H1 (cell line): ENCODE data around the gene COL1A1. TPM values are rescaled to one million over a fixed set of nuclear protein-coding genes. Genes with fewer than 3 reads are reported as not detected.

Source experiments
- CTCF ChIA-PET: fragments of 300-600 bp; sonication (Branson Sonifier 250); formaldehyde crosslinking; loops from one replicate; lab custom pipeline; 2021; ENCODE audit not compliant: partially characterized antibody; lab: Charles Lee
- POLR2A ChIA-PET: fragments of 300-600 bp; sonication (Branson Sonifier 250); formaldehyde crosslinking; loops from one replicate; lab custom pipeline; 2021; ENCODE audit warnings: inconsistent platforms; ENCODE audit not compliant: partially characterized antibody; lab: Charles Lee
- DNase-seq, 2 experiments: peaks; one replicate each; pipeline versions ENCODE4 v3.0.0 to v3.0.0-alpha.2; 2010 to 2022; ENCODE audit warnings: low spot score in 2 of 2, low read depth in 1 of 2, mixed read lengths in 1 of 2
- FAIRE-seq: peaks from 2 replicates; lab custom pipeline; 2011; peaks lifted over from hg19 to GRCh38; lab: Jason Lieb, UNC
- H2AFZ ChIP-seq: 2 replicates; pipeline ENCODE4 v1.8.1; 2012; ENCODE audit warnings: low read length, inconsistent platforms
- H2AK5ac ChIP-seq: 2 replicates; pipeline ENCODE4 v1.6.1; 2013; ENCODE audit warnings: low read depth, low read length
- H2BK120ac ChIP-seq: replicated peaks from 2 replicates; pipeline ENCODE3; 2013; ENCODE audit warnings: low read depth, low read length, inconsistent platforms
- H2BK12ac ChIP-seq: 2 replicates; pipeline ENCODE4 v1.6.1; 2013; ENCODE audit warnings: low read depth, low read length
- H2BK15ac ChIP-seq: 2 replicates; pipeline ENCODE4 v1.6.1; 2013; ENCODE audit warnings: low read length
- H2BK20ac ChIP-seq: 2 replicates; pipeline ENCODE4 v1.6.1; 2013; ENCODE audit warnings: low read length
- H2BK5ac ChIP-seq: 2 replicates; pipeline ENCODE4 v1.6.1; 2013; ENCODE audit warnings: low read depth, low read length
- H3K14ac ChIP-seq: 2 replicates; pipeline ENCODE4 v1.6.1; 2013; ENCODE audit warnings: inconsistent platforms; ENCODE audit not compliant: insufficient read length
- H3K18ac ChIP-seq: 2 replicates; pipeline ENCODE4 v1.6.1; 2013; ENCODE audit warnings: low read length; ENCODE audit errors: extremely low read depth
- H3K23ac ChIP-seq: 2 replicates; pipeline ENCODE4 v1.6.1; 2013; ENCODE audit warnings: inconsistent platforms; ENCODE audit not compliant: insufficient read length
- H3K23me2 ChIP-seq: 2 replicates; pipeline ENCODE4 v1.6.1; 2013; ENCODE audit warnings: low read depth, low read length
- H3K27ac ChIP-seq: 2 replicates; pipeline ENCODE4 v1.6.1; 2011; ENCODE audit warnings: low read depth, low read length, inconsistent platforms
- H3K27me3 ChIP-seq, 4 experiments: replicated peaks in 1 of 4; 1 replicate in 1 of 4; 2 replicates in 3 of 4; pipeline versions ENCODE4 v1.6.1 to v1.8.1; 2011 to 2013; ENCODE audit warnings: low read length in 3 of 4, mild to moderate bottlenecking in 3 of 4, inconsistent platforms in 2 of 4, mixed read lengths in 2 of 4, moderate library complexity in 1 of 4; ENCODE audit not compliant: control insufficient read depth in 3 of 4, insufficient read depth in 3 of 4; ENCODE audit errors: extremely low read depth in 1 of 4
- H3K36me3 ChIP-seq, 4 experiments: 2 replicates each; pipeline versions ENCODE4 v1.6.1 to v1.8.1; 2011 to 2013; ENCODE audit warnings: mild to moderate bottlenecking in 4 of 4, low read length in 3 of 4, moderate library complexity in 2 of 4, control low read depth in 1 of 4, inconsistent platforms in 1 of 4; ENCODE audit not compliant: insufficient read depth in 4 of 4, control insufficient read depth in 2 of 4
- H3K4ac ChIP-seq: replicated peaks from 2 replicates; pipeline ENCODE3; 2013; ENCODE audit warnings: low read length, low read depth, mixed read lengths, inconsistent platforms; ENCODE audit not compliant: insufficient read length
- H3K4me1 ChIP-seq, 4 experiments: replicated peaks in 1 of 4; 1 replicate in 1 of 4; 2 replicates in 3 of 4; pipeline versions ENCODE4 v1.6.1 to v1.8.1; 2011 to 2013; ENCODE audit warnings: low read length in 3 of 4, inconsistent platforms in 2 of 4, mixed read lengths in 1 of 4; ENCODE audit not compliant: insufficient read depth in 4 of 4, control insufficient read depth in 3 of 4
- H3K4me2 ChIP-seq, 2 experiments: 2 replicates each; pipeline versions ENCODE4 v1.6.1 to v1.8.1; 2011 to 2013; ENCODE audit warnings: low read depth in 2 of 2, low read length in 2 of 2, control low read depth in 1 of 2, inconsistent platforms in 1 of 2, mild to moderate bottlenecking in 1 of 2; ENCODE audit not compliant: insufficient read depth in 1 of 2
- H3K4me3 ChIP-seq, 4 experiments: fragments of 200-600, 300-600 bp in 1 of 4; sonication (generic), shearing (Covaris generic), sonication (Bioruptor Twin) in 1 of 4; 2 replicates each; pipeline versions ENCODE4 v1.5.1 to v1.8.1; 2011 to 2016; ENCODE audit warnings: low read length in 4 of 4, low read depth in 3 of 4, control low read depth in 2 of 4, inconsistent platforms in 2 of 4, mild to moderate bottlenecking in 2 of 4, mixed read lengths in 1 of 4, moderate library complexity in 1 of 4; ENCODE audit not compliant: insufficient read depth in 2 of 4; ENCODE audit errors: extremely low read depth in 1 of 4
- H3K56ac ChIP-seq: replicated peaks from 2 replicates; pipeline ENCODE3; 2013; ENCODE audit warnings: low read depth, mild to moderate bottlenecking, mixed read lengths, low read length, inconsistent platforms; ENCODE audit not compliant: insufficient read length
- H3K79me1 ChIP-seq: 2 replicates; pipeline ENCODE4 v1.6.1; 2013; ENCODE audit warnings: low read depth, low read length, control low read depth
- H3K79me2 ChIP-seq, 2 experiments: 2 replicates each; pipeline versions ENCODE4 v1.6.1 to v1.8.1; 2012 to 2013; ENCODE audit warnings: low read length in 2 of 2, mild to moderate bottlenecking in 2 of 2, inconsistent platforms in 1 of 2; ENCODE audit not compliant: insufficient read depth in 2 of 2, control insufficient read depth in 1 of 2
- H3K9ac ChIP-seq, 4 experiments: replicated peaks in 1 of 4; 1 replicate in 1 of 4; 2 replicates in 3 of 4; pipeline versions ENCODE4 v1.6.1 to v1.8.1; 2011 to 2013; ENCODE audit warnings: low read depth in 3 of 4, low read length in 3 of 4, control low read depth in 2 of 4, mild to moderate bottlenecking in 2 of 4, moderate library complexity in 2 of 4, inconsistent platforms in 1 of 4; ENCODE audit errors: extremely low read depth in 1 of 4
- H3K9me3 ChIP-seq, 2 experiments: 2 replicates each; pipeline versions ENCODE4 v1.6.1 to v1.8.1; 2012 to 2013; ENCODE audit warnings: mild to moderate bottlenecking in 2 of 2, moderate library complexity in 2 of 2, control low read depth in 1 of 2, inconsistent platforms in 1 of 2, low read depth in 1 of 2, low read length in 1 of 2, mixed read lengths in 1 of 2; ENCODE audit not compliant: insufficient read depth in 2 of 2
- H4K20me1 ChIP-seq, 2 experiments: replicated peaks in 1 of 2; 2 replicates each; pipeline versions ENCODE3 to v1.8.1; 2011 to 2013; ENCODE audit warnings: inconsistent platforms in 2 of 2, low read length in 2 of 2, mild to moderate bottlenecking in 1 of 2; ENCODE audit not compliant: insufficient read depth in 2 of 2, control insufficient read depth in 1 of 2
- H4K5ac ChIP-seq: 2 replicates; pipeline ENCODE4 v1.6.1; 2013; ENCODE audit warnings: low read length, low read depth, mixed read lengths, inconsistent platforms; ENCODE audit not compliant: insufficient read length
- H4K8ac ChIP-seq: 2 replicates; pipeline ENCODE4 v1.8.0; 2013; ENCODE audit warnings: mild to moderate bottlenecking, moderate library complexity, low read length, inconsistent platforms; ENCODE audit not compliant: insufficient read depth; ENCODE audit errors: extremely low read depth
- H4K91ac ChIP-seq: replicated peaks from 2 replicates; pipeline ENCODE3; 2013; ENCODE audit warnings: low read length, mixed read lengths, inconsistent platforms; ENCODE audit not compliant: insufficient read length
- ASH2L ChIP-seq: fragments of 200-600, 300-600 bp; sonication (generic); IDR thresholded peaks from one replicate; pipeline ENCODE4 v1.7.1; 2017; ENCODE audit warnings: low read length
- CTBP2 ChIP-seq: IDR thresholded peaks from 2 replicates; pipeline ENCODE4 v1.7.0; 2011; ENCODE audit warnings: borderline replicate concordance, mild to moderate bottlenecking, moderate library complexity, mixed read lengths, low read length; ENCODE audit not compliant: insufficient read depth, insufficient read length
- FOSL1 ChIP-seq: IDR thresholded peaks from 2 replicates; pipeline ENCODE4 v1.6.1; 2011; ENCODE audit warnings: mild to moderate bottlenecking, low read depth, low read length, moderate library complexity; ENCODE audit not compliant: insufficient read depth
- KDM1A ChIP-seq: fragments of 200-600, 300-600 bp; sonication (generic); IDR thresholded peaks from 2 replicates; pipeline ENCODE4 v1.7.1; 2016; ENCODE audit warnings: mild to moderate bottlenecking, low read length, borderline replicate concordance
- KDM4A ChIP-seq: IDR thresholded peaks from one replicate; pipeline ENCODE4 v1.7.1; 2012; ENCODE audit warnings: low read depth, mild to moderate bottlenecking, moderate library complexity, low read length, inconsistent platforms; ENCODE audit not compliant: severe bottlenecking
- RNF2 ChIP-seq: fragments of 200-900, 300-1000 bp; sonication (generic); IDR thresholded peaks from 2 replicates; pipeline ENCODE4 v1.7.1; 2016; ENCODE audit warnings: borderline replicate concordance, low read depth, mild to moderate bottlenecking, antibody characterized with exemption, low read length; ENCODE audit not compliant: poor library complexity, severe bottlenecking; ENCODE audit errors: missing control alignments
- TEAD4 ChIP-seq: IDR thresholded peaks from 2 replicates; pipeline ENCODE4 v1.6.1; 2012; ENCODE audit warnings: low read depth, low read length, inconsistent platforms, mixed read lengths
- WGBS, 2 experiments: shearing (Covaris generic) in 1 of 2; methylation state at CpG; one replicate each; pipeline versions ENCODE4 v1.1.6 to v1.1.7; 2013 to 2015; ENCODE audit warnings: low lambda C conversion rate in 2 of 2, mixed read lengths in 2 of 2, inconsistent platforms in 1 of 2, low coverage in 1 of 2, missing lambda C conversion rate in 1 of 2; ENCODE audit not compliant: insufficient replicate concordance in 2 of 2, insufficient coverage in 1 of 2, insufficient read length in 1 of 2; ENCODE audit errors: extremely low coverage in 1 of 2, missing lambda C conversion rate in 1 of 2; 5-methylcytosine and 5-hydroxymethylcytosine counted together
- polyA plus RNA-seq, 7 experiments: library from polyadenylated mRNA; depleted of rRNA in 3 of 7; stranded (reverse) in 5 of 7; unstranded in 2 of 7; fragments of >200 nt in 5 of 7; fragments of 200-250 nt in 2 of 7; gene quantifications; 1 replicate in 5 of 7; 2 replicates in 1 of 7; 4 replicates in 1 of 7; pipeline versions ENCODE4 v1.2.1 to v1.2.3, GENCODE V29; 2011 to 2013; ENCODE audit warnings: missing spikeins in 2 of 7, mixed read lengths in 2 of 7
- total RNA-seq: library from RNA; stranded (reverse); fragmentation: NEBNext Ultra II Directional; extraction: Animal tissue kit (Norgen Biotek cat#: 25700); gene quantifications from 2 replicates; pipeline ENCODE4 v1.2.1, GENCODE V29; 2021
- TF ChIP-seq, protein P1 (sequence below): IDR thresholded peaks from 2 replicates; pipeline ENCODE4 v1.6.1; 2011; ENCODE audit warnings: low read length, improper control_type of control experiment
- TF ChIP-seq, protein P2 (sequence below): IDR thresholded peaks from 2 replicates; pipeline ENCODE4 v1.6.1; 2012; ENCODE audit warnings: low read length, inconsistent platforms

COL1A1 gene
- total and polyA plus RNA-seq, 2 of the 8 experiments (the other 6 are each of a cell fraction or from before 2014, with no cell fraction given): 14.1 to 80.4 TPM

DNA sequence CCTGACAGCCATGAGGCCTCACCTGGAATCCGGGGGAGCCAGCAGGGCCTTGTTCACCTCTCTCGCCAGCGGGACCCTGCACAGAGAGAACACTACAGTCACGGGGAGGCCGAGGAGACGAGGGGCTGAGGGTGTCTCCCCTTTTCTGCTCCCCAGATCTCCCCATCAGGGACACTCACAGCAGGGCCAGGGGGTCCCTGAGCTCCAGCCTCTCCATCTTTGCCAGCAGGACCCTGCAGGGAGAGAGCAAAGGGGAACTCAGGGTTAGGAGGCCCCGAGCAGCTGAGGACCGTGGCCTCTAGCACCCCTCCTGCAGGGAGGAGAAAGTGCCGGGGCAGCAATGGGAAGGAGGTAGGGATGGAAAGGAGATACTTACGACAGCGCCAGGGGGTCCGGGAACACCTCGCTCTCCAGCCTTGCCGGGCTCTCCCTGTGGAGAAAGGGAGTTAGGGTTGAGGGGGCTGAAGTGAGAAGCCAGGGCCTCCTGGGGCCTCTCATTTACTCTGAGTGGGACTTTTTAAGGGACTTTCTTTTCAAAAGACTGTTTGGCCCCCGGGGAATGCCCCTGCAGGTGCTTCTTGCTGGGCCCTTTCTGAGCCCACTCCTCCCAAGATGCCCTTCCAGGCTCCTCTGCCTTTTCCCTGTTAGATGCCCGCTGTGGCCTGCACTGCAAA is 8.7 kb downstream of the COL1A1 start:
- WGBS, 2 experiments: 86% methylated on average over 16 of the region's 16 CpGs; no CpG with 5 or more reads in 1 of the 2 experiments
- Histone ChIP-seq H3K79me2 (no peaks in the 10 kb centered on the region), H3K27ac (no peak overlapping the region), H2BK20ac (no peak overlapping the region), H3K18ac (no peak overlapping the region), H3K14ac (no peak overlapping the region), H3K56ac (no peak overlapping the region), H3K9me3 (no peaks in the 10 kb centered on the region), H3K4me2 (no peak overlapping the region), H2AK5ac (no peak overlapping the region), H3K79me1 (no peaks in the 10 kb centered on the region), H2BK12ac (no peak overlapping the region), H2BK5ac (no peak overlapping the region), H2BK120ac (no peak overlapping the region), H2AFZ (no peak overlapping the region), H3K9ac (no peak overlapping the region), H3K4me1 (no peaks in the 10 kb centered on the region), H3K27me3 (no peaks in the 10 kb centered on the region), H3K4ac (no peak overlapping the region), H2BK15ac (no peak overlapping the region), H4K91ac (no peak overlapping the region), H3K36me3 (peaks cover 10 to 76% (median 49%) of the 10 kb centered on the region in 4 experiments), H4K5ac (no peak overlapping the region), H3K23me2 (no peaks in the 10 kb centered on the region), H4K20me1 (peaks cover 0 to 4% of the 10 kb centered on the region in 2 experiments), H3K23ac (no peak overlapping the region), H4K8ac (no peak overlapping the region), H3K4me3 (no peak overlapping the region)
- no peak for DNase-seq
- ChIA-PET CTCF (interaction anchor here (0.9 to 5.8 kb wide), 6 partner anchors 12 to 105 kb away, joined by 3 to 43 read pairs (median 4); partner anchors contain the start of gene SGCA), POLR2A (no interaction called here)
- no peak for FAIRE-seq
- TF ChIP-seq RNF2: no peak
- TF ChIP-seq, protein P1, sequence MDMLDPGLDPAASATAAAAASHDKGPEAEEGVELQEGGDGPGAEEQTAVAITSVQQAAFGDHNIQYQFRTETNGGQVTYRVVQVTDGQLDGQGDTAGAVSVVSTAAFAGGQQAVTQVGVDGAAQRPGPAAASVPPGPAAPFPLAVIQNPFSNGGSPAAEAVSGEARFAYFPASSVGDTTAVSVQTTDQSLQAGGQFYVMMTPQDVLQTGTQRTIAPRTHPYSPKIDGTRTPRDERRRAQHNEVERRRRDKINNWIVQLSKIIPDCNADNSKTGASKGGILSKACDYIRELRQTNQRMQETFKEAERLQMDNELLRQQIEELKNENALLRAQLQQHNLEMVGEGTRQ: no peak
- no peak for TF ChIP-seq TEAD4
- TF ChIP-seq KDM4A: no peak
- TF ChIP-seq CTBP2: no peak
- TF ChIP-seq KDM1A: no peak
- TF ChIP-seq ASH2L: no peak
- TF ChIP-seq, protein P2, sequence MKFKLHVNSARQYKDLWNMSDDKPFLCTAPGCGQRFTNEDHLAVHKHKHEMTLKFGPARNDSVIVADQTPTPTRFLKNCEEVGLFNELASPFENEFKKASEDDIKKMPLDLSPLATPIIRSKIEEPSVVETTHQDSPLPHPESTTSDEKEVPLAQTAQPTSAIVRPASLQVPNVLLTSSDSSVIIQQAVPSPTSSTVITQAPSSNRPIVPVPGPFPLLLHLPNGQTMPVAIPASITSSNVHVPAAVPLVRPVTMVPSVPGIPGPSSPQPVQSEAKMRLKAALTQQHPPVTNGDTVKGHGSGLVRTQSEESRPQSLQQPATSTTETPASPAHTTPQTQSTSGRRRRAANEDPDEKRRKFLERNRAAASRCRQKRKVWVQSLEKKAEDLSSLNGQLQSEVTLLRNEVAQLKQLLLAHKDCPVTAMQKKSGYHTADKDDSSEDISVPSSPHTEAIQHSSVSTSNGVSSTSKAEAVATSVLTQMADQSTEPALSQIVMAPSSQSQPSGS: no peak
- TF ChIP-seq FOSL1: no peak
